SK-N-SH (cell line): Measurements from ENCODE around the gene DIAPH1. TPM values are rescaled to one million over a fixed set of nuclear protein-coding genes. Genes with fewer than 3 reads are reported as not detected.

ENCODE experiments used
- CTCF ChIA-PET: fragments of 300-600, 350-600 bp; formaldehyde crosslinking; extraction: SDS; loops from one replicate; lab custom pipeline; 2021; lab: Yijun Ruan, JAX
- POLR2A ChIA-PET: fragments of 350-600 bp; sonication (Branson Sonifier 250); formaldehyde crosslinking; extraction: SDS; loops from one replicate; lab custom pipeline; 2020; ENCODE audit warnings: antibody characterized with exemption, inconsistent platforms; lab: Yijun Ruan, JAX
- DNase-seq: peaks from one replicate; pipeline ENCODE4 v3.0.0; 2012
- H2AFZ ChIP-seq: fragments of 200-600 bp; sonication (generic); 2 replicates; pipeline ENCODE4 v1.8.1; 2016; ENCODE audit warnings: antibody characterized with exemption, mild to moderate bottlenecking, low read depth
- H3F3A ChIP-seq: fragments of 200-600 bp; sonication (generic); replicated peaks from 2 replicates; pipeline ENCODE3; 2016; ENCODE audit warnings: antibody characterized with exemption, mild to moderate bottlenecking; ENCODE audit not compliant: insufficient read depth
- H3K27ac ChIP-seq, 2 experiments: fragments of 200-500 bp in 1 of 2; fragments of 200-600 bp in 1 of 2; sonication (Bioruptor generic) in 1 of 2; sonication (generic), shearing (Covaris generic) in 1 of 2; 2 replicates each; pipeline versions ENCODE4 v1.5.1 to v1.6.1; 2014 to 2016; ENCODE audit warnings: low read depth in 2 of 2, inconsistent platforms in 1 of 2, low read length in 1 of 2, mild to moderate bottlenecking in 1 of 2, mixed read lengths in 1 of 2
- H3K27me3 ChIP-seq: fragments of 200-600 bp; sonication (generic), shearing (Covaris generic); 2 replicates; pipeline ENCODE4 v1.6.1; 2016; ENCODE audit warnings: mixed run types; ENCODE audit not compliant: insufficient read depth
- H3K36me3 ChIP-seq, 2 experiments: fragments of 200-500 bp in 1 of 2; fragments of 200-600 bp in 1 of 2; sonication (Bioruptor generic) in 1 of 2; sonication (generic) in 1 of 2; replicated peaks in 1 of 2; 2 replicates each; pipeline versions ENCODE3 to v1.5.1; 2014 to 2016; ENCODE audit warnings: low read length in 1 of 2, mild to moderate bottlenecking in 1 of 2; ENCODE audit not compliant: insufficient read depth in 2 of 2, control insufficient read depth in 1 of 2
- H3K4me1 ChIP-seq, 2 experiments: fragments of 200-500 bp in 1 of 2; fragments of 200-600 bp in 1 of 2; sonication (Bioruptor generic) in 1 of 2; sonication (generic), shearing (Covaris generic) in 1 of 2; 2 replicates each; pipeline versions ENCODE4 v1.5.1 to v1.6.1; 2014 to 2016; ENCODE audit warnings: low read depth in 1 of 2, low read length in 1 of 2, mixed run types in 1 of 2; ENCODE audit not compliant: insufficient read depth in 2 of 2, control insufficient read depth in 1 of 2
- H3K4me2 ChIP-seq: fragments of 200-600 bp; sonication (generic), shearing (Covaris generic); 2 replicates; pipeline ENCODE4 v1.6.1; 2017; ENCODE audit warnings: mixed run types
- H3K4me3 ChIP-seq, 2 experiments: fragments of 200-500 bp in 1 of 2; fragments of 200-600 bp in 1 of 2; sonication (Bioruptor generic) in 1 of 2; sonication (generic), shearing (Covaris generic) in 1 of 2; 2 replicates each; pipeline versions ENCODE4 v1.5.1 to v1.8.1; 2014 to 2016; ENCODE audit warnings: low read depth in 2 of 2, inconsistent platforms in 1 of 2, low read length in 1 of 2, mild to moderate bottlenecking in 1 of 2, mixed read lengths in 1 of 2, moderate library complexity in 1 of 2
- H3K79me2 ChIP-seq: fragments of 200-600 bp; sonication (generic); 2 replicates; pipeline ENCODE4 v1.8.1; 2017; ENCODE audit warnings: mild to moderate bottlenecking; ENCODE audit not compliant: insufficient read depth
- H3K9ac ChIP-seq: fragments of 200-600 bp; sonication (generic); 2 replicates; pipeline ENCODE4 v1.6.1; 2017; ENCODE audit warnings: mixed run types
- H3K9me2 ChIP-seq: fragments of 200-600 bp; sonication (generic); 2 replicates; pipeline ENCODE4 v1.6.1; 2017; ENCODE audit warnings: mixed run types
- H3K9me3 ChIP-seq: fragments of 200-600 bp; sonication (generic); 2 replicates; pipeline ENCODE4 v1.6.1; 2017; ENCODE audit warnings: mixed run types, mild to moderate bottlenecking, moderate library complexity
- H4K20me1 ChIP-seq: fragments of 200-600 bp; sonication (generic); 2 replicates; pipeline ENCODE4 v1.6.1; 2017; ENCODE audit warnings: mild to moderate bottlenecking, mixed run types; ENCODE audit not compliant: insufficient read depth
- CHD2 ChIP-seq: fragments of 150-350 bp; IDR thresholded peaks from 2 replicates; pipeline ENCODE4 v1.6.1; 2018; ENCODE audit warnings: low read length; ENCODE audit not compliant: partially characterized antibody
- ELF1 ChIP-seq: IDR thresholded peaks from 2 replicates; pipeline ENCODE4 v1.4.0; 2012
- EZH2phosphoT487 ChIP-seq: fragments of 200-600 bp; sonication (generic); IDR thresholded peaks from 2 replicates; pipeline ENCODE4 v1.6.1; 2017; ENCODE audit warnings: low read depth, mixed run types, mild to moderate bottlenecking, antibody characterized with exemption, moderate library complexity, borderline replicate concordance
- FOXM1 ChIP-seq: IDR thresholded peaks from 2 replicates; pipeline ENCODE4 v1.4.0; 2012; ENCODE audit warnings: low read depth, mild to moderate bottlenecking
- GABPA ChIP-seq: IDR thresholded peaks from 2 replicates; pipeline ENCODE4 v1.4.0; 2012; ENCODE audit warnings: low read depth, mild to moderate bottlenecking
- GATA2 ChIP-seq: sonication (generic); formaldehyde crosslinking; IDR thresholded peaks from 2 replicates; pipeline ENCODE4 v1.5.0; 2020; ENCODE audit warnings: mild to moderate bottlenecking, missing genetic modification reagents
- MXI1 ChIP-seq: IDR thresholded peaks from 2 replicates; pipeline ENCODE4 v1.6.1; 2012; ENCODE audit warnings: mild to moderate bottlenecking, low read depth, low read length, improper control_type of control experiment
- NRF1 ChIP-seq: IDR thresholded peaks from 2 replicates; pipeline ENCODE4 v1.6.1; 2012; ENCODE audit warnings: low read depth, mild to moderate bottlenecking, low read length
- RCOR1 ChIP-seq: fragments of 150-350 bp; IDR thresholded peaks from 2 replicates; pipeline ENCODE4 v1.6.1; 2017; ENCODE audit warnings: antibody characterized with exemption, low read length
- REST ChIP-seq: IDR thresholded peaks from 2 replicates; pipeline ENCODE4 v1.6.1; 2012; ENCODE audit warnings: mild to moderate bottlenecking, low read depth, low read length, moderate library complexity
- RFX5 ChIP-seq: IDR thresholded peaks from 2 replicates; pipeline ENCODE4 v1.6.1; 2012; ENCODE audit warnings: mild to moderate bottlenecking, improper control_type of control experiment, low read length
- TAF1 ChIP-seq: IDR thresholded peaks from 2 replicates; pipeline ENCODE4 v1.6.1; 2012; ENCODE audit warnings: low read depth, mild to moderate bottlenecking, low read length, moderate library complexity, borderline replicate concordance
- YY1 ChIP-seq: IDR thresholded peaks from 2 replicates; pipeline ENCODE4 v1.4.0; 2012; ENCODE audit warnings: low read depth, mild to moderate bottlenecking
- ZBTB33 ChIP-seq: IDR thresholded peaks from 2 replicates; pipeline ENCODE4 v1.4.0; 2012; ENCODE audit warnings: low read depth, borderline replicate concordance
- WGBS: methylation state at CpG from one replicate; pipeline ENCODE4 v1.1.6; 2017; ENCODE audit warnings: low lambda C conversion rate; 5-methylcytosine and 5-hydroxymethylcytosine counted together
- polyA plus RNA-seq, 3 experiments: library from polyadenylated mRNA; depleted of rRNA; stranded (reverse); fragments of >200 nt; gene quantifications; 2 replicates each; pipeline ENCODE4 v1.2.3, GENCODE V29; 2012
- TF ChIP-seq, protein P1 (sequence below): fragments of 150-350 bp; IDR thresholded peaks from 2 replicates; pipeline ENCODE4 v1.6.1; 2016; ENCODE audit warnings: mild to moderate bottlenecking, low read depth, low read length

The DIAPH1 gene
- polyA plus RNA-seq, 1 of the 3 experiments (the other 2 are of a cell fraction) = 30.4 TPM

GRCh38 chr5:141573489-141574121 is 45.2 kb downstream of the DIAPH1 start:
- Histone ChIP-seq H3K9me2 (no peaks in the 10 kb centered on the region), H3K27me3 (no peaks in the 10 kb centered on the region), H3K4me3 (no peak overlapping the region), H3K4me1 (no peaks in the 10 kb centered on the region), H3F3A (no peaks in the 10 kb centered on the region), H4K20me1 (no peaks in the 10 kb centered on the region), H3K79me2 (no peaks in the 10 kb centered on the region), H2AFZ (no peak overlapping the region), H3K9me3 (no peaks in the 10 kb centered on the region), H3K9ac (no peak overlapping the region), H3K4me2 (no peak overlapping the region), H3K27ac (no peak overlapping the region), H3K36me3 (peaks cover 56 to 77% of the 10 kb centered on the region in 2 experiments)
- POLR2A ChIA-PET = no interaction called here
- TF ChIP-seq TAF1 (no peak), GATA2 (CRISPR knock-in tag) (no peak), MXI1 (no peak), CHD2 (no peak), ELF1 (no peak), RCOR1 (no peak), EZH2phosphoT487 (no peak), RFX5 (no peak), YY1 (no peak), REST (no peak), ZBTB33 (no peak), FOXM1 (no peak), NRF1 (no peak), GABPA (no peak)
- TF ChIP-seq, protein P1, sequence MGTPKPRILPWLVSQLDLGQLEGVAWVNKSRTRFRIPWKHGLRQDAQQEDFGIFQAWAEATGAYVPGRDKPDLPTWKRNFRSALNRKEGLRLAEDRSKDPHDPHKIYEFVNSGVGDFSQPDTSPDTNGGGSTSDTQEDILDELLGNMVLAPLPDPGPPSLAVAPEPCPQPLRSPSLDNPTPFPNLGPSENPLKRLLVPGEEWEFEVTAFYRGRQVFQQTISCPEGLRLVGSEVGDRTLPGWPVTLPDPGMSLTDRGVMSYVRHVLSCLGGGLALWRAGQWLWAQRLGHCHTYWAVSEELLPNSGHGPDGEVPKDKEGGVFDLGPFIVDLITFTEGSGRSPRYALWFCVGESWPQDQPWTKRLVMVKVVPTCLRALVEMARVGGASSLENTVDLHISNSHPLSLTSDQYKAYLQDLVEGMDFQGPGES = no peak
- CTCF ChIA-PET = interaction anchor here (1.4 to 4.2 kb wide), 2 partner anchors 10 to 19 kb away, joined by 3 to 17 read pairs; no protein-coding TSS in a partner anchor
- 92% methylated on average over 4 of the region's 4 CpGs for WGBS
- DNase-seq = no peak
